ENCODE data around the gene ADAP2. TPM values are rescaled to one million over a fixed set of nuclear protein-coding genes. Genes with fewer than 3 reads are reported as not detected.
"Not testable (repeated sequence)": the region's sequence is repeated elsewhere in the genome, so short reads cannot be mapped to it uniquely, and the experiment has no call there.

ADAP2 gene, protein sequence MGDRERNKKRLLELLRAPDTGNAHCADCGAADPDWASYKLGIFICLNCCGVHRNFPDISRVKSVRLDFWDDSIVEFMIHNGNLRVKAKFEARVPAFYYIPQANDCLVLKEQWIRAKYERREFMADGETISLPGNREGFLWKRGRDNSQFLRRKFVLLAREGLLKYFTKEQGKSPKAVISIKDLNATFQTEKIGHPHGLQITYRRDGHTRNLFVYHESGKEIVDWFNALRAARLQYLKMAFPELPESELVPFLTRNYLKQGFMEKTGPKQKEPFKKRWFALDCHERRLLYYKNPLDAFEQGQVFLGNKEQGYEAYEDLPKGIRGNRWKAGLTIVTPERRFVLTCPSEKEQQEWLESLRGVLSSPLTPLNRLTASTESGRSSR
- 0.20 and 0.87 TPM in 2 replicates for total RNA-seq

DNA sequence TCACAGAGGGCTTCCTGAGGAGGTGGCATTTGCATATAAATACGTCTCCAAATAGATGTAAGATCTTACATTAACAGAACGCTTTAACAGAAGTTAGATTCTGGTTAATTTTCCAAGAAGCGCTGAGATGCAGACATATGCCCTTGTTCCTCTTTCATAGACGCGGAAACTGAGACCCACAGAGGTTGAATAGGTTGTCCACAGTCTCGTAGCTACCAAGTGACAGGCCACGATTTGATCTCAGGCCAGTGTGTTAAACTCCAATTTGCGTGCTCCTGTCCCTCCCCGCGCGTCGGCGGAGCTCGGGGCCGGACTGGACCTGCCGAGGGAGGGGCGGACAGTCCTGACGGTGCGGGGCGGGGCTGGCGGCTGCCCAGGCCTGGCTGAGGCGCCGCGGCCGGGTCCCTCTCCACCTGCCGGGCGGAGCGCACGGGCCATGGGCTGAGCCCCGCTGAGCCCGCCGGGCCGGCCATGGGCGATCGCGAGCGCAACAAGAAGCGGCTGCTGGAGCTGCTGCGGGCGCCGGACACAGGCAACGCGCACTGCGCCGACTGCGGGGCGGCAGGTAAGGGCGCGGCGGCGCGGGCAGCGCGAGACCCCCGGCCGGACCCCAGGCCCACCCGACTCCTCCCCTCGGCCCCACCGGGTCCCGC is at the start of gene ADAP2:
TSS of gene ADAP2 (plus strand) at position 402 of the 653 bp plus-strand sequence. CDS start at position 472, 70 bp downstream.
- DNase-seq (ENCODE audit: low read depth in 2 of 2), result peak; percentile 10 to 32

DNA sequence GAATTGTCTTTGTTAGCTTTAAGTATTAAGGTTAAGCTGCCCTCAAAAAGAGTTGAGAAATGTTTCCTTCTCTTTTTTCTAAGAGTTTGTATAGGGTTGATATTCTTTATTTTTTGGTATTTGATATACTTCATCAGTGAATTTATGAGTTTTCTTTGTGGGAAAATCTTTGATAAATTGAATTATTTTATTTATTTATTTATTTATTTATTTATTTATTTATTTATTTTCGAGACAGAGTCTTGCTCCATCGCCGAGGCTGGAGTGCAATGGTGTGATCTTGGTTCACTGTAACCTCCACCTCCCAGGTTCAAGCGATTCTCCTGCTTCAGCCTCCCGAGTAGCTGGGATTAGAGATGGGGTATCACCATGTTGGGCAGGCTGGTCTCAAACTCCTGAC is 35.6 kb upstream of the ADAP2 start:
- DNase-seq (ENCODE audit: low read depth in 2 of 2), result no peak

DNA sequence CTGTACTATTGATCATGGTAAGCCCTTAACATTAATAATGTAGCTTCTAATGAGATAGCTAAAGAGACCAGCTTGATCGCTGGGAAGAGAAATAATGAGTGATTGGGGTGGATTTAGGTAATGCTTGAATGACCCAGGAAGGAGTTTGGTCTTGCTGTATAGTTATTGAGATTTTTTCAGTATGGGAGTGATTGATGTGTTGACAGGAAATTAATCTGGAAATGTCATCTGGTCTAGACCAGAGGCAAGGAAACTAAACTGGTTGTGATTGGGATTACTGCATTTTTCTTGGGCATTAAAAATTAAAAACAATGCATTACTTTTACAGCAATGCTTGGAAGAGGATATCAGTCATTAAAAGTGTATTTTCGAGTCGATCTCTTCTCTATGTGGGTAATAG is 27.5 kb upstream of the ADAP2 start:
- no peak for DNase-seq (ENCODE audit: low read depth in 2 of 2)

DNA sequence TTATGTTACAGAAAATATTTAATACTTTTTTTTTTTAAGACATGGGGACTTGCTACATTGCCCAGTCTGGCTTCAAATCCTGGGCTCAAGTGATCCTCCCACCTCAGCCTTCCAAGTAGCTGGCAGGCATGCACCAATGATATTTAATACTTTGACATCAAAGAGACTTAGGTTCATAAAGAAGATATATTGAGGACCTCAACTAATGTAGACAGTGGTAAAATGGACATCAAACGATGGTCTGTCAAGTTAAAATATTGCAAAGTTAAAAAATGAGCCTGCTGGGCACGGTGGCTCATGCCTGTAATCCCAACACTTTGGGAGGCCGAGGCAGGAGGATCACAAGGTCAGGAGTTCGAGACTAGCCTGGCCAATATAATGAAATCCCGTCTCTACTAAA is 24.4 kb upstream of the ADAP2 start:
- DNase-seq (ENCODE audit: low read depth in 2 of 2), result no peak

DNA sequence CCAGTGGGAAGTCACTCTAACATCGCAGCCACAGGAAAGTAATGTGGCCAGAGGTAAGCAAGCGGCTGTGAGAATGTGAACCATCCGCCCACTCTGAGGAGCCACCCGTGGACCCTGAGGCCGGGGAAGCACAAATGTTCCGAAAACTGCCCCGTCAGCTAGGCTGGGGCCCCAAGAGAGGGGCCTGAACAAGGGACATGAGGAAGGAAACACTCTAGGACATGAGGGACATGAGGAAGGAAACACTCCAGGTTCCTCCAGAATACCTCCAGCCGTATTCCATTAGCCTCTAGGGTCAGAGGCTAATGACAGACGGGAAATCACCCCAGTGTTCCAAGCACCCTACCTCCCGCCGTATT is 16.0 kb upstream of the ADAP2 start:
- DNase-seq (ENCODE audit: low read depth in 2 of 2), result peak; percentile 23 to 26

DNA sequence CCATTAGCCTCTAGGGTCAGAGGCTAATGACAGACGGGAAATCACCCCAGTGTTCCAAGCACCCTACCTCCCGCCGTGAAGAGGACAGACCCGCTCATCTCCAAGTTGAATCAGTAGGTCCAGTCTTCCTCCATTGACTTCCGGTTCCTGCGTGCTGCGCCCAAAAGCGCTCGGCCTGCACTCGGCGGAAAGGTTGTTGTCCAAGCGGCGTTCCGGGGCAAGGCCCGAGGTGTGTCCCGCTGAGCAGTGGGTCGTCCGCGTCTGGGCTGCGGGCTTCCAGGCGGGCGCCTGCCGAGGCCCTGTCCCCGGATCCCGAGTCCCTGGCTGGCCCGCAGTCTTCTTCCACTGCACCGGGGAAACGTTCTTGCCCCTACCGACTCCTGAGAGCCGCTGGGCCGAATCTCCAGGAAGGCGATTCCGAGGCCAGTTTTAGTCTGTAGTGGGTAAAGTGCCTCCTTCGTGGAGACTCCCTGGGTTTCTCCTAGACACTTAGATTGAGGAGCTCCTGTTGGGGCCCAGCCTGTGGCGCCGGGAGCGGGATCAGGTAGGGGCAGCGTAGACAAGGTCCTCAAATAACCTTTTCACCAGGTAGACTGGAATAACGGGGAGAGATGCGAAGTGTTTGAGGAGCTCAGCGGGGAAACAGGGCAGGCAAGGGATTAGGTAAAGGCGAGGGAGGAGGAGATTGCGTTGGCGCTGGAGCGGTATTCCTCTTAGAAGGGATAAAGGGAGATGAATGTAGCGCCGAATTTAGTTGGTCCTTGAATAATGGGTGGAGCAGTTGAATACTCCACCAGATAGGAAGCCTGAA is 15.4 kb upstream of the ADAP2 start, which contains the start of gene TEFM:
TSS of gene TEFM (minus strand) at position 138 of the 811 bp plus-strand sequence. CDS start at position 98, 40 bp downstream.
- DNase-seq (ENCODE audit: low read depth in 2 of 2), result peak; percentile 93 to 94

DNA sequence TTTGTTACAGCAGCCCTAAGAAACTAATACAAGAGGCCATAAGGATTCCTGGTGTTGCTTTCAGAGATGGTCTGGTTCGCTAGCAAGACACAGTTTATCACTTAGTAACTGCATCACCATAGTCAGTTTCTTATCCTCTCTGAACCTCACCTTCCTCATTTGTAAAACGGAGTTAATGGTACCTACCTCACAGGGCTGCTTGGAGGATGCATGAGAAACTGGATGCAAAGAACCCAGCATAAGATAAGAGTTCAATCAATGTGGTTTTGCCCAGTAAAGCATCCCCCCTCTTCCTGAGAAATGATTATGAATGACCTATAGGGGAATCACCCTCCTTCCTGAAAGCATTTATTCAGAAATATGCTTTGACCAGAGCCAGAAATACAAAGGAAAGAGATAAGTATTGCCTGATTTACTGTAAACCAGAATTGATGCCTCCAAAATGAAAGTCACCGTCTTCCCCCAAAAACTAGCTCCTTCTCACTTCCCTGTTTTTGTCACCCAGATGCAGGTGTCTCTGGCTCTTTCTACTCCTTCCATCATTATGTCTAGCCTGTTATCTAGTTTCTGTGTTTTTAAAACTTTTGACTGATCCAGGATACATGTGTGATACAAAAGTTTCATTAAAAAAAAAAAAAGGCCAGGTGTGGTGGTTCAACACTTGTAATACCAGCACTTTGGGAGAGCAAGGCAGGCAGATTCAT is 12.9 kb upstream of the ADAP2 start:
- DNase-seq (ENCODE audit: low read depth in 2 of 2), result no peak

DNA sequence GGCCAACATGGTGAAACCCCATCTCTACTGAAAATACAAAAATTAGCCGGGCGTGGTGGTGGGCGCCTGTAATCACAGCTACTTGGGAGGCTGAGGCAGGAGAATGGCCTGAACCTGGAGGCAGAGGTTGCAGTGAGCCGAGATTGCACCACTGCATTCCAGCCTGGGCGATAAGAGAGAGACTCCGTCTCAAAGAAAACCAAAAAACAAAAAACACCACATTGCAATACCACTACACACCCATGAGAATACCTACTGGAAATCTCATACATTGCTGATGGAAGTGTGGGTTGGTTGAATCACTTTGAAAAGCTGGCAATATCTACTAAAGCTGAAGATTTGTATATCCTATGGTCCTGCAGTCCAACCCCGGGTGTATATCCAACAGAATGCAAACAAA is 11.6 kb upstream of the ADAP2 start:
- DNase-seq (ENCODE audit: low read depth in 2 of 2), result not testable (repeated sequence)

DNA sequence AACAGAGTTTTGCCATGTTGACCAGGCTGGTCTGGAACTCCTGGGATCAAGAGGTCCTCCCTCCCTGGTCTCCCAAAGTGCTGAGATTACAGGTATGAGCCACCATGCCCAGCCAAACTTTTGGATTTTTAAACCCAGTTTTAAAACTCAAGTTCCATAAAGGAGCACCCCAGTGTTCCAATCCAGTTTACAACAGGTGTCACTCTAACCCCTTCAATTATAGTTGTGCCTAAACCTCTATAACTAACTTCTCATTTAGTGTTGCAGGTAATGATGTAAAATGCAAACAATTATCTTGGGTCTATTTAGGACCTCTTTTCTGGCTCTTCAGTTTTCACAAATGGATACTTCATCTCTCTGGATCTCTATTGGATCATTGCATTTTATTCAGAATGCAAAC is 7.8 kb upstream of the ADAP2 start:
- no peak for DNase-seq (ENCODE audit: low read depth in 2 of 2)

DNA sequence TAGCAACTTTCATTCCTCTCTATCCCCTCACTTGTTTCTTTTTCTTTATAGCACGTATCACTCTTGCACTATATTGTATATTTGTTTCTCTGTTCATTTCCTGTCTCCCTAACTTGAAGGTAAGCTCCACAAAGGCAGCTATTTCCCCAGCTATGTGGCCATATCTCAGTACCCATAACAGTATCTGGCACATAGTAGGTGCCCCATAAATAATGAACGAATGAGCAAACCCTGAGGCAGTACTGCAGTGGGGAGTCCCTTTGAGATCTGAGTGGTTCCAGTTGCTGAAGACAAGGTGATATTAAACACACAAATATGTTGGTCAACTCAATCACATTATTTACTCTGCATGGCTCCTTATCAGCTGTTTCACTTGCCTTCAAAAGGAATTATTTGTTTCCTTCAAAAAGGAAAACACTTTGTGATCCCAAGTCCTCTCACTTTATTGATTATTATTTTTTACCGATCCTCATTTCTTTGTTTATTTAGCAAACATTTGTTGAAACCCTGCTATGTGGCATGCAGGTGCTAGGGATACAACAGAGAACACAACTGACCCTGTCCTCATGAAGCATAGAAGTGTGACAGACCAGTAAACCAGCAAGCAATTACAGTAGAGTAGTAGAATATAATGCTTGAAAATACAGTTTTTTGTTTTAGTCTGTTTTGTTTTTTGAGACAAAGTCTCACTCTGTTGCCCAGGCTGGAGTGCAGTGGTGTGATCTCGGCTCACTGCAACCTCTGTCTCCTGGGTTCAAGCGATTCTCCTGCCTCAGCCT is 5.7 kb upstream of the ADAP2 start:
- DNase-seq (ENCODE audit: low read depth in 2 of 2), result no peak

DNA sequence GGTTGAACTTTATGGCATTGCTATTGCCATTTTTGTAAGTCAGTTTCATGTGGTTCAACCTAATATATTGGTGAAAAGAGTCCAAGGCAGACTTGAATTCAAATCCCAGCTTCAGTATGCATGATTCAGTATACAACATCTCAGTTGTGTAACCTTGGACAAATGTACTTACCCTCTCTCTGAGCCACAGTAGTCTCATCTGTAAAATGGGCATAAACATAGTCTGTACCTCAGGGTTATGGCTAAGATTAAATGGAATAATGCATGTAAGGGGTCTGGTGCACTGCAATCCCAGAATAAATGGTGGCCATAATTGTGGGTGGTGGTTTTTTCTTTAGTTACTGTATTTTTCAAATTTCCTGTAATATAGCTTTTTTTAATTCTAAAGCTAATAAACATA is 4.7 kb upstream of the ADAP2 start:
- no peak for DNase-seq (ENCODE audit: low read depth in 2 of 2)

DNA sequence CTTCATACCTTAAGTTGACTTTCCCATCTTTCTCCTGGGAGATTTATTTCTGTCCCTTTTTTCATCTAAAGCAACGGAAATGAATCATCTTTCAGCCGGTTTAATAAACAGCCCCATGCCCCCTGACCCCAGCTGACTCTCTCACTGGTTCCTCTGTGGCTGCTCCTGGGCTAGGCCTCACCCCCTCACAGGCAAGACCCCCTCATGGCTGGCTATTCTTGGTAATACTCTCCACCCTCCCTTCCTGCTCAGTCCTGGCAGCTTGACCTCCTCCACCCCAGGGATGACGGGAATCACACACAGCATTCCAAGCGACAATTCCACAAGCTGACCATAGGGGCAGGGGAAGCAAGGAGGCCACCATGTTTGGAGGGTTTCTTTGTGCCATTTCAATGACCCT is 1.5 kb upstream of the ADAP2 start:
- DNase-seq (ENCODE audit: low read depth in 2 of 2), result peak; percentile 27 to 70

DNA sequence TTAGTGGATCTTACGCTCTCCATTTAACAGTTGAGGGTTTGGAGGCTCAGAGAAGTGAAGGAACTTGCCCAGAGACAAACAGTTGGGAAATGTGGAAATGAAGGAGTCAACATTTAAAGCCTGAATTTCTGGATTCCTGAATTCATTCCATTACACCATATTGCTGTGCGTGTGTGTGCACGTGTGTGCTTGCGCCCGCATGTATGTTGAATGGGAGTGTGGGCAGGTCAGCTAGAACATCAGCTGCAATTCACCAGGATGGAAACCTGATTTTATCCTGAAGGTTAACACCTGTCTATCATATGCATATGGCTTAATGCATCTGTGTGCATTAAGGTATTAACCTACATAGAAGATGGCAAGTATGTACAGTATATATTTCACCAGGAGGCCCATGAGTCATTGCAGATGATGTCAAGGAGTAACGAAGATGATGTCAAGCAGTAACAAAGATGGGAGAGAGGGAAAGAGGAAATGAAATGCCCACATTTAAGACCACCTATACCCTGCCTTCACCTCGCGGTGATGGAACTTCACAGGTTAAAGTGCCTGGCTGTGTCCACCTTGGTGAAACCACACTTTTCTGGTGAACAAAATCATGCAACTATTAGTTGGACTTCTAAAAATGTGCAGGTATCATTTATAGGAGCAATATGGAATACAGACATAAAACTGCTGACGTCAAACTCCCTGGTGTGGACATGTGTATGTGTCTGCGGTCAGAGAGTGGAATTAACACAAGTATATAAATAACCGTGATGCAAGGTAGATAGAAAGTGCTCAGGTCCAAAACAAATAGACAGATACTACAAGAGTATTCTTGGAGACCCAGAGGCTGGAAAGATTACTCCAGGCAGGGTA is 832 bp upstream of the ADAP2 start:
- no peak for DNase-seq (ENCODE audit: low read depth in 2 of 2)

DNA sequence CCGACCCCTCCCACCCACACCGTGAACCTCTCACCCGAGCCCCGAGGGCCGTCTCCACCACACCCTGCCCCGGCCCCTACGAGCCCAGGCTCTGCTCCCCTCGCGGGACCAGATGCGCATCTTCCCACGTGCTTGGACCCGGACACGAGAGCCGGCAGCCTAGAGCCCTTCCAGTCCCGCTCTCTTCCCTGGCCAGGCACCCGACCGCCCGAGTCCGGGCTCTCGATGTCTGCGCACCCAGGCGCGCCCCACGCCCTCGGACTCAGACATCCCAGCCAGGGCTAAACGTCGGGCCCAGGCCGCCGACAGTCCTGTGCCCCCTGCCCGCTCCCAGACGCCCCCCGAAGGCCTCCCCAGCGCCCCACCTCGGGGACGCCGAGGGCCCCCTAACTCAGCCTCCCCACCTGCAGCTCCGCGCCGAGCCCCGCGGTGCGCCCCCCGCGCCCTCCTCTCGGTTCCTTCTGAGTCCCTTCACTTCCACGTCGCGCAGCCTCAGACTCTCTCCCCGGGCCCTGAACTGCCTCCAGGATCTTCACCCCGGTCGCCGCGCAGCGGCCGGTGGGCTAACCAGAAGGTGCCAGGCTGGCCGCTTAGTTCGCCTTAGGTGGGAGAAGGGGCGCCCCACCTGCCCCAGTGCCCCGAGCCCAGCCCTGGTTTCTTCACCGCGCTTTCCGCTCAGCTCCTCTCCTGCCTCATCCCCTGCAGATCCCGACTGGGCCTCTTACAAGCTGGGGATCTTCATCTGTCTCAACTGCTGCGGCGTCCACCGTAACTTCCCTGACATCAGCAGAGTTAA is 688 bp downstream of the ADAP2 start:
- DNase-seq (ENCODE audit: low read depth in 2 of 2), result no peak

DNA sequence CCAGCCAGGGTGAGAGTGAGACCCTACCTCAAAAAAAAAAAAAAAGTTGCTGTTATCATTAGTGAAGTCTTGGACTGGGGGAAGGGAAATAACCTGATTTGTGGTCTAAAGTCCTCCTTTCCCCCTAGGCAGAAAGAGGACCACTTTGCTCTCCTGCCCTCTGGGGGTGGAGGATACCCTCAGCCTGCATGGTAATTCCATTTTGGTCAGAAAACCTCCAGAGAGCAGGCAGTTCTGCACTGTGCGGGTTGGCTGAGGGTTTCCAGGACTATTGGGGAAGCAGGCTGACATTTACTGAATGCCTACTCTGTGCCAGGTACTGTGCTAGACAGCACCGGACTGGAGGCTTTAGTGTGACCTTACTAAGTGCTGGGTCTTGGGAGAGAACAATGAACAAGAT is 2.6 kb downstream of the ADAP2 start:
- no peak for DNase-seq (ENCODE audit: low read depth in 2 of 2)

DNA sequence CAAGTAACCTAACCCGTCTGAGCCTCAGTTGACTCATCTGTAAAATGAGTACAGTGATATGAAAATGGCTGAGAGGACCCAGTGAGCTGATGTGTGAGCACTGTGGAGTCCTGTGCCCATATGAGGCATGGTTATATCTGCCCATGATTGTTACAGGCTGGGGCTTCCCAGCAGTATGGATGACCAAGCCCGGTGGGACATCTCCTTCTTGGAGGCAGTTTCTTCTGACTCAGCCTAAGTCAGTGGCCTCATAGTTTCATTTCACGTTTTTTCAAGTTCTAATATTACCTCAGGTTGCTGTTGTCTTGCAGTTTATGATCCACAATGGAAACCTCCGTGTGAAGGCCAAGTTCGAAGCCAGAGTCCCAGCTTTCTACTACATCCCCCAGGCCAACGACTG is 4.8 kb downstream of the ADAP2 start:
- no peak for DNase-seq (ENCODE audit: low read depth in 2 of 2)

DNA sequence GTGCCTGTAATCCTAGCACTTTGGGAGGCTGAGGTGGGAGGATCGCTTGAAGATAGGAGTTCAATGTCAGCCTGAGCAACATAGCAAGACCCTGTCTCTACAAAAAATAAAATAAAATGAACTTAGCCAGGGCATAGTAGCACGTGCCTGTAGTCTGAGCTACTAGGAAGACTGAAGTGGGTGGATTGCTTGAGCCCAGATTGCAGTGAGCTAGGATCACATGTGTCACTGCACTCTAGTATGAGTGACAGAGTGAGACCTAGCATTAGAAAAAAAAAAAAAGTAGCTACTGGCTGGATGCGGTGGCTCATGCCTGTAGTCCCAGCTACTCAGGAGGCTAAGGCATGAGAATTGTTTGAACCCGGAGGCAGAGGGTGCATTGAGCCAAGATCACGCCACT is 6.0 kb downstream of the ADAP2 start:
- DNase-seq (ENCODE audit: low read depth in 2 of 2), result no peak

DNA sequence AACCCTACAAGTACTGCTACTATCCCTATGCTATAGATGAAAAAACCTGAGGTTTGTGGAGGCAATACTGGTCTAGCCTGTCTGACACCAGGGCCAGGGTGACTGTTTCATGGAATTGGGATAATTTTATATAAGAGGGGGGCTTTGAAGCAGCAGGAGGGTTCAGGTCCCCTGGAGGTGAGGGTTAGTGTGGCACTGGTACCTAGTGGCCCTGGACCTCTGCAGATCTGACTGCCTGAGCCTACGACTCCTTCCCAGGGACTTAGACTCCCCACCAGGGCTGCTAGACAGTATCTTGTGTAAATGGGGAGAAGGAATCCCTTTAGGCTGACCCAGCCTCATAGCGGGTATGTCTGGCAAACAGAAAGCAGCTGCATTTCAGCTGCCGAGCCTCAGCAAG is 6.8 kb downstream of the ADAP2 start:
- DNase-seq (ENCODE audit: low read depth in 2 of 2), result no peak

DNA sequence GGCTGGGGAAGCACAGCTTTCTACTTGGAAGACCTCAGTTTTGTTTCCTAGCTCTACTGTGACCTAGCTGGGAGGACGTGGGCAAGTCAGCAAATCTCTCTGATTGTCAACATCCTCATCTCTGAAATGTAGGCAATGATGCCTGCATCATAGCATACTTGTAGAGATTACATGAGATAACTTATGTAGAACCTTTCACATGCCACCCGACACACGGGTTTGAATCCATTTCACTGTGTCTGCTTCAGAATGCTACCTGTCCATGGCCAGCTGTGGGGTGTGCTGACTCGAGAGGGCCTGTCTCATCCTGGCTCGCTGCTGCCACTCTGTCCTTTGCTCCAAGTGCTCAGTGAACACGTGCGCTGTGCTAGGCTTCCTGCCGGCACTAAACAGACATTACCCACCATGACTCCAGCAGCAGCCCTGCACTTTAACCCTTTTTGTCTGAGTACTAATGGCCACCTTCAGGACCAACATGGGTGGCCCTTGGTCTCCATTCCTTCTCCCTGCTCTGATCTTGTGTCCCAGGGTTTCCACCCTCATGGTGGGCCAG is 7.4 kb downstream of the ADAP2 start:
- DNase-seq (ENCODE audit: low read depth in 2 of 2), result no peak
